Endothelial cell (in vitro differentiated cells): ENCODE data around the gene CYP2A6. TPM values are rescaled to one million over a fixed set of nuclear protein-coding genes. Genes with fewer than 3 reads are reported as not detected.
"Not testable (repeated sequence)": the region's sequence is repeated elsewhere in the genome, so short reads cannot be mapped to it uniquely, and the experiment has no call there.

Experiments
- DNase-seq: peaks from one replicate; pipeline ENCODE4 v3.0.0; 2021; ENCODE audit warnings: low spot score
- H3K27ac Mint-ChIP-seq: one replicate; pipeline ENCODE4 v1.8.0; 2021; ENCODE audit warnings: mixed read lengths, inconsistent platforms; ENCODE audit not compliant: unreplicated experiment
- H3K27me3 Mint-ChIP-seq: one replicate; pipeline ENCODE4 v1.8.0; 2021; ENCODE audit warnings: mild to moderate bottlenecking, moderate library complexity, mixed read lengths, inconsistent platforms; ENCODE audit not compliant: unreplicated experiment
- H3K36me3 Mint-ChIP-seq: one replicate; pipeline ENCODE4 v1.8.0; 2021; ENCODE audit warnings: mild to moderate bottlenecking, low read depth, mixed read lengths, inconsistent platforms; ENCODE audit not compliant: unreplicated experiment
- H3K4me1 Mint-ChIP-seq: one replicate; pipeline ENCODE4 v1.8.0; 2021; ENCODE audit warnings: mild to moderate bottlenecking, mixed read lengths, inconsistent platforms; ENCODE audit not compliant: unreplicated experiment
- H3K4me3 Mint-ChIP-seq: one replicate; pipeline ENCODE4 v1.8.0; 2021; ENCODE audit warnings: mild to moderate bottlenecking, mixed read lengths, inconsistent platforms; ENCODE audit not compliant: unreplicated experiment
- H3K9me3 Mint-ChIP-seq: one replicate; pipeline ENCODE4 v1.8.0; 2021; ENCODE audit warnings: mixed read lengths, inconsistent platforms; ENCODE audit not compliant: unreplicated experiment
- long read RNA-seq: library from polyadenylated mRNA; unstranded; transcript quantifications from one replicate; pipeline ENCODE4 v2.0.0, GENCODE V29; 2020; ENCODE audit not compliant: unreplicated experiment
- total RNA-seq: library from RNA; stranded (reverse); fragmentation: NEBNext Ultra II Directional; extraction: Animal tissue kit (Norgen Biotek cat#: 25700); gene quantifications from one replicate; pipeline ENCODE4 v1.2.1, GENCODE V29; 2021; ENCODE audit not compliant: unreplicated experiment
- TF ChIP-seq, protein P1 (sequence below): fragments of 200-600 bp; sonication (generic); IDR thresholded peaks from one replicate; pipeline ENCODE4 v1.5.0; 2021; ENCODE audit warnings: antibody characterized with exemption; ENCODE audit not compliant: unreplicated experiment

The CYP2A6 gene, protein sequence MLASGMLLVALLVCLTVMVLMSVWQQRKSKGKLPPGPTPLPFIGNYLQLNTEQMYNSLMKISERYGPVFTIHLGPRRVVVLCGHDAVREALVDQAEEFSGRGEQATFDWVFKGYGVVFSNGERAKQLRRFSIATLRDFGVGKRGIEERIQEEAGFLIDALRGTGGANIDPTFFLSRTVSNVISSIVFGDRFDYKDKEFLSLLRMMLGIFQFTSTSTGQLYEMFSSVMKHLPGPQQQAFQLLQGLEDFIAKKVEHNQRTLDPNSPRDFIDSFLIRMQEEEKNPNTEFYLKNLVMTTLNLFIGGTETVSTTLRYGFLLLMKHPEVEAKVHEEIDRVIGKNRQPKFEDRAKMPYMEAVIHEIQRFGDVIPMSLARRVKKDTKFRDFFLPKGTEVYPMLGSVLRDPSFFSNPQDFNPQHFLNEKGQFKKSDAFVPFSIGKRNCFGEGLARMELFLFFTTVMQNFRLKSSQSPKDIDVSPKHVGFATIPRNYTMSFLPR
- not detected for total RNA-seq
- long read RNA-seq, result 0 reads

DNA sequence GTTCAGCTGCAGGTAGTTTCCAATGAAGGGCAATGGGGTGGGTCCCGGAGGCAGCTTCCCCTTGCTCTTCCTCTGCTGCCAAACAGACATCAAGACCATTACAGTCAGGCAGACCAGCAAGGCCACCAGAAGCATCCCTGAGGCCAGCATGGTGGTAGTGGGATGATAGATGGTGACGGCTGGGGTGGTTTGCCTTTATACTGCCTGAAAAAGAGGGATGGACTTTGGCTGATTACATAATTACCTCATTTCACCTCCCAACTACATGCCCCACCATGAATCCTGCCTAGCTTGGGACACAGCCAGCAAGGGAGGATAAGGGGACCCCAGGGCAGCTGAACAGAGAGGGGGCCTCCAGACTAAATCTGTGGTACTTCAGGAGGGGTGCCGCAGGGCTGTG is at the start of gene CYP2A6:
Gene CYP2A6, minus strand, starts transcription at position 171 of the 400 bp plus-strand sequence. Its CDS starts 21 bp downstream, at position 150.
- not testable (repeated sequence) for H3K27ac Mint-ChIP-seq, H3K9me3 Mint-ChIP-seq, H3K4me1 Mint-ChIP-seq, DNase-seq, H3K4me3 Mint-ChIP-seq, H3K36me3 Mint-ChIP-seq
- H3K27me3 Mint-ChIP-seq, result peaks cover 20% of the 10 kb centered on the region

DNA sequence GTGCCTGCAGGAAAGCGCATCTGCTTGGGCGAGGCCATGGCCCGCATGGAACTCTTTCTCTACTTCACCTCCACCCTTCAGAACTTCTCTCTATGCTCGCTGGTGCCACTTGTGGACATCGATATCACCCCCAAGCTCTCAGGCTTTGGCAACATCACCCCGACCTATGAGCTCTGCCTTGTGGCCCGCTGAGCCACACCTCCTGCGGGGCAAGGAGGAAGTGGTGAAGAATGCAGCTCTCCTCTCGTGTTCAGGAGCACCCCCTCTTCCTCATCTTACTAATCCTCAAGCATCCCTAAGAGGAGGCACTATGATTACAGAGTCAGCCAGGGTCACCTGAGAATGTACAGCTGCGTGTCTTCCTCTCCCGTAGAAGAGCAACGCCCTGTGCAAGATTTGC is 49.7 kb upstream of the CYP2A6 start:
- H3K4me3 Mint-ChIP-seq, H3K27me3 Mint-ChIP-seq: not testable (repeated sequence)
- peaks cover 13% of the 10 kb centered on the region for H3K4me1 Mint-ChIP-seq

DNA sequence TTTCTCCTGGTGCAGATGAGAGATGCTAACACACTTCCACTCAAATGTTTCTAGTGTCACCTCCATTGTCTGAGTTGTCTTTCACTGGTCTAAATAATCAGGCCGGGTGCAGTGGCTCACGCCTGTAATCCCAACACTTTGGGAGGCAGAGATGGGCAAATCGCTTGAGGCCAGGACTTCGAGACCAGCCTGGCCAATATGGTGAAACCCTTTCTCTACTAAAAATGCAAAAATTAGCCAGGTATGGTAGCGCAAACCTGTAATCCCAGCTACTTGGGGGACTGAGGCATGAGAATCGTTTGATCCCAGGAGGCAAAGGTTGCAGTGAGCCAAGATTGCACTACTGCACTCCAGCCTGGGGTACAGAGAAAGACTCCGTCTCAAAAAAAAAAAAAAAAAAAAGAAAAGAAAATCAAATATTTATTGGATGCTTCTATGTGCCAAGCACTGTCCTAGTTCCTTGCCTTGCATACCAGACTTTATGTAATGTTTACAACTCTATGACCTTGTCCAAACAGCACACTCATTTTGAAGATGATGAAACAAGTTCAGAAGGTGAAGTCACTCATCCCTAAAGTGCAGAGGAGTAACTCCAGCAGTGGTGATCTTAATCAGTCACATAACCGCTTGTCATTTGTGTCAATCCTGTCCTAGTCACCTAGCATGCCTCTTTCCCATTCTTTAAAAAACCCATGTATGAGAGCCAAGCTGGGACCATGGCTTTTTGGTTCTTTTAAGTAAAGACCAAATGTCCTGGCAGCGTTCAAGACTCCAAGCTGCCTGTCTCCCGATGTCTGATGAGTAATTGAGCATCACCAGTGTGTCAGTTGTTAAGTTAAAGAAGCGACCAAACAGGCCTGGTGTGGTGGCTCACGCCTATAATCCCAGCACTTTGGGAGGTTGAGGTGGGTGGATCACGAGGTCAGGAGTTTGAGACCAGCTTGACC is 46.9 kb upstream of the CYP2A6 start:
- H3K36me3 Mint-ChIP-seq, H3K4me3 Mint-ChIP-seq, H3K27me3 Mint-ChIP-seq: not testable (repeated sequence)

More for the DNA sequence above, 49.7 kb upstream of the CYP2A6 start:
- not testable (repeated sequence) for H3K36me3 Mint-ChIP-seq, DNase-seq, H3K27ac Mint-ChIP-seq, H3K9me3 Mint-ChIP-seq

DNA sequence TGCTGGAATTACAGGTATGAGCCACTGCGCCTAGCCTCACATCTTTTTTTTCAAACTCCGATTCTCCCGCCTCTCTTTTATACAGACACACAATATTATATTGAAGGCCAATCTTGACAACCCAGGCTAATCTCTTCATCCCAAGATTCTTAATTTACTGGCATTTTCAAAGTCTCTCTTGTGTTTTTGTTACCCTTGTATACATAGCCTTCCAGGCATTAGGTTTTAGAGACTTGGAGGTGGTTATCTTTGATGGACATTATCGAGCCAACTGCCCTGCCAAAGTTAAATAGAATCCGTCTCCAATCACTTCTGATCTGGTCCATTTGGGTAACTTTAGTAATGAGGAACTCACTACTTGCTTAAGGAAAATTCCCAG is 46.2 kb upstream of the CYP2A6 start:
- Mint-ChIP-seq H3K27ac (no peak overlapping the region), H3K4me1 (no peaks in the 10 kb centered on the region), H3K36me3 (no peaks in the 10 kb centered on the region), H3K27me3 (no peaks in the 10 kb centered on the region), H3K9me3 (no peaks in the 10 kb centered on the region), H3K4me3 (no peak overlapping the region)
- DNase-seq, result no peak
- TF ChIP-seq, protein P1, sequence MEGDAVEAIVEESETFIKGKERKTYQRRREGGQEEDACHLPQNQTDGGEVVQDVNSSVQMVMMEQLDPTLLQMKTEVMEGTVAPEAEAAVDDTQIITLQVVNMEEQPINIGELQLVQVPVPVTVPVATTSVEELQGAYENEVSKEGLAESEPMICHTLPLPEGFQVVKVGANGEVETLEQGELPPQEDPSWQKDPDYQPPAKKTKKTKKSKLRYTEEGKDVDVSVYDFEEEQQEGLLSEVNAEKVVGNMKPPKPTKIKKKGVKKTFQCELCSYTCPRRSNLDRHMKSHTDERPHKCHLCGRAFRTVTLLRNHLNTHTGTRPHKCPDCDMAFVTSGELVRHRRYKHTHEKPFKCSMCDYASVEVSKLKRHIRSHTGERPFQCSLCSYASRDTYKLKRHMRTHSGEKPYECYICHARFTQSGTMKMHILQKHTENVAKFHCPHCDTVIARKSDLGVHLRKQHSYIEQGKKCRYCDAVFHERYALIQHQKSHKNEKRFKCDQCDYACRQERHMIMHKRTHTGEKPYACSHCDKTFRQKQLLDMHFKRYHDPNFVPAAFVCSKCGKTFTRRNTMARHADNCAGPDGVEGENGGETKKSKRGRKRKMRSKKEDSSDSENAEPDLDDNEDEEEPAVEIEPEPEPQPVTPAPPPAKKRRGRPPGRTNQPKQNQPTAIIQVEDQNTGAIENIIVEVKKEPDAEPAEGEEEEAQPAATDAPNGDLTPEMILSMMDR, result no peak

More for the DNA sequence above, 46.9 kb upstream of the CYP2A6 start:
- not testable (repeated sequence) for H3K4me1 Mint-ChIP-seq, H3K27ac Mint-ChIP-seq, DNase-seq, H3K9me3 Mint-ChIP-seq

DNA sequence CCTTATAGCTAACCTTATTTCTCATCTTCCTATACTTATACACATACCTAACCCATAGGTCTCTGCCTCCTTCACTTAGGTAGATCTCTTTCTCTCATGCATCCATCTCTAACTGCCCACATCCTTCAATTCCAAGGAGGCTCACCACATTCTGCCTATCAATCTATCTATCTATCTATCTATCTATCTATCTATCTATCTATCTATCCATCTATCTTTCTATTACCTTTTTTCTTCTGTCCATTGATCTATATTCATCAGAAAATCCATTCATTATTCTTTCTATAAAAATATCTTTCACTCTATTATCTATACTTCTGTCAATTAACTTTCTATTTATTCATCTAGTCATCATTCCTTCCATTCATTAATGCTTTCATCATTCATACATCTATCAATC is 42.9 kb upstream of the CYP2A6 start:
- Mint-ChIP-seq H3K4me1 (no peaks in the 10 kb centered on the region), H3K36me3 (no peaks in the 10 kb centered on the region), H3K4me3 (no peak overlapping the region), H3K9me3 (no peaks in the 10 kb centered on the region), H3K27me3 (peaks cover 2% of the 10 kb centered on the region), H3K27ac (no peak overlapping the region)
- TF ChIP-seq, protein P1, result no peak
- no peak for DNase-seq

DNA sequence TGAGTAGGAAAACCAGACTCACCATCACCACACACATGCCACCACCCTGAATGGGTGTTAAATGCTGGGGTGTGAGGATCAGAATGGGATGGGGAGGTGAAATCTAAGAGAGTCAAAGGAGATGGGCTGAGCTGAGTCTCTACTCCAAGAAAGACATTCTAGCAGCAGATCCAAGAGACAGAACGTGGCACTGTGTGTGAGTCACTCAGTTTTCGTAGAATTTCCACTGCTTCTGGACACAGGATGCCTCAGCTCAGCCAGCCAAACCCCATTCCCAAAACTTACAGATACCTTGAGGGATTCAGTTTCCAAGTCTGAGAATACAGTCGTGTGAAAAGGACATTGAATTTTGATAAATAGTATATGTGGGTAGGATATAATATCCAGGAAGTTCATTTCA is 39.1 kb upstream of the CYP2A6 start:
- H3K9me3 Mint-ChIP-seq, result no peaks in the 10 kb centered on the region
- TF ChIP-seq, protein P1, result no peak
- H3K27me3 Mint-ChIP-seq, result peaks cover 4% of the 10 kb centered on the region

More for the DNA sequence above, 39.1 kb upstream of the CYP2A6 start:
- DNase-seq, result no peak
- Mint-ChIP-seq H3K4me3 (no peak overlapping the region), H3K4me1 (no peaks in the 10 kb centered on the region), H3K27ac (no peak overlapping the region), H3K36me3 (no peaks in the 10 kb centered on the region)
